NCI-H2196 treated with DMSO at 0.1 percent for 48 hours (cell line): ENCODE results near the gene UBE2D2.
"Not testable (repeated sequence)": the region's sequence is repeated elsewhere in the genome, so short reads cannot be mapped to it uniquely, and the experiment has no call there.

Experiments used
- DNase-seq: peaks from one replicate; lab custom pipeline; 2025; ENCODE audit not compliant: unreplicated experiment; lab: John Stamatoyannopoulos, UW

Gene UBE2D2

DNA sequence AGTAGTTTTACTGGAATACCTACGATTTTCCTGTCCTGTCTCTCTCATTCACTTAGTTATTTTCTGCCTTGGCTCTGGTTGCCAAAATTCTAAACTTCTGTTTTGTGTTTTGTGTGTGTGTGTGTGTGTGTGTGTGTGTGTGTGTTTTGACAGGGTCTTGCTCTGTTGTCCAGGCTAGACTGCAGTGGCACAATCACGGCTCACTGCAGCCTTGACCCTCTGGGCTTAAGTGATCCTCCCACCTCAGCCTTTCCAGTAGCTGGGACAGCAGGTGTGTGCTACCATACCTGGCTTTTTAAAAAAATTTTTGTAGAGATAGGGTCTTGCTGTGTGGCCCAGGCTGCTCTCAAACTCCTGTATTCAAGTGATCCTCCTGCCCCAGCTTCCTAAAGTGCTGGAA, 17.2 kb downstream of the UBE2D2 start:
- no peak for DNase-seq

DNA sequence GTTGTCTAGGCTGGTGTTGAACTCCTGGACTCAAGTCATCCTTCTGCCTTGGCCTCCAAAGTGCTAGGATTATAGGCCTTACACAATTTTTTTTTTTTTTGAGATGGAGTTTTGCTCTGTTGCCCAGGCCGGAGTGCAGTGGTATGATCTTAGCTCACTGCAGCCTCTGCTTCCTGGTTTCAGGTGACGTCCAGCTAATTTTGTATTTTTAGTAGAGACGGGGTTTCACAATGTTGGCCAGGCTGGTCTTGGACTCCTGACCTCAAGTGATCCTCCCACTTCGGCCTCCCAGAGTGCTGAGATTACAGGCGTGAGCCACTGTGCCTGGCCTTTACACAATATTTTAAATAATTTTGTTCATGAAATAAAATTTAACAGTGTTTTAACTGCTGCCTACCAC, 21.0 kb downstream of the UBE2D2 start:
- DNase-seq = not testable (repeated sequence)

DNA sequence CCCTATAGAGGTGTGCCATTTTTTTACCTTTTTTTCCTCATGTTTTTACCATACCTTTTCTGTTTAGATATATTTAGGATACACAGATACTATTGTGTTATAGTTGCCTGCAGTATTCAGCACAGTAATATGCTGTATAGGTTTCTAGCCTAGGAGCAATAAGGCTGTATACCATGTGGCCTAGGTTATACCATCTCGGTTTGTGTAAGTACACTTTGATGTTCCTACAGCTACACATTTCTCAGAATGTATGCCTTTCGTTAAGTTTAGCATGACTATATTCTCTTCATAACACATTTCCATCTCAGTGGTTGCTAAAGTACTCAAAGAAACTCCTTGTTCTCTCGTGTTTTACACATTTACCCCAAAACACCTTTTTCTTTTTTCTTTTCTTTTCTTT, 23.0 kb downstream of the UBE2D2 start:
- DNase-seq = no peak

DNA sequence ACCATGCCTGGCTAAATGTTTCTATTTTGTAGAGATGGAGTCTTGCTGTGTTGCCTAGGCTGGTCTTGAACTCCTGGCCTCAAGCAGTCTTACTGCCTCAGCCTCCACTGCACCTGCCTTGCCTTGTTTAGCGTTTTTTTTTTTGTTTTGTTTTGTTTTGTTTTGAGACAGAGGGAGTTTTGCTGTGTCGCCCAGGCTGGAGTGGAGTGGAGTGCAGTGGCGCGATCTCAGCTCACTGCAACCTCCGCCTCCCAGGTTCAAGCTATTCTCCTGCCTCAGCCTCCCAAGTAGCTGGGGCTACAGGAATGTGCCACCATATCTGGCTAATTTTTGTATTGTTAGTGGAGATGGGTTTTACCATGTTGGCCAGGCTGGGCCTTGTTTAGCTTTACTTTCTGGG, 27.0 kb downstream of the UBE2D2 start:
- not testable (repeated sequence) for DNase-seq

DNA sequence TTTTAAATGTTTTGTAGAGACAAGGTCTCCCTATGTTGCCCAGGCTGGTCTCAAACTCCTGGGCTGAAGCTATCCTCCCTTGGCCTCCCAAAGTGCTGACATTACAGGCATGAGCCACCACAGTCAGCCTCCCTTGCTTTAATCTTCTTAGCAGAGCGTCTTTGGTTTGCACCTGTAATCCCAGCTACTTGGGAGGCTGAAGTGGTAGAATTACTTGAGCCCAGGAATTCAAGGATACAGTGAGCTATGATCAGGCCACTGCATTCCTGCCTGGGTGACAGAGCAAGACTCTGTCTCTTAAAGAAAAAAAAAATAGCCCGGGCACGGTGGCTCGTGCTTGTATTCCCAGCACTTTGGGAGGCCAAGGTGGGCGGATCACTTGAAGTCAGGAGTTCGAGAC, 27.8 kb downstream of the UBE2D2 start:
- no peak for DNase-seq

DNA sequence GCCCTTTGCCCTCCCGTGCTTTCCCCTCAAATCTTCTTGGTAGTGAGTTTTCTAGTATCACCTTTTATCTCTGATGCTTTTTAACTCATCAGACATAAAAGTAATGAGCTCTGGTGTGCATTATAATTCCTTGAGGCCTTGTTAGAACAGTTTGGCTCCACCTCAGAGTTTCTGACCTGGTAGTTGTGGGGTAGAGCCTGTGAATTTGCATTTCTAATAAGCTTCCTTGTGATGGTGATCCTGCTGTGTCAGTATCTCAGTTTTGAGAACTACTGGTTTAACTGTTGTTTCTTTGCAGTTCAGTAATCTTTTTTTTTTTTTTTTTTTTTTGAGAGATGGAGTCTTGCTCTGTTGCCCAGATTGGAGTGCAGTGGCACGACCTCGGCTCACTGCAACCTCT, 31.1 kb downstream of the UBE2D2 start:
- no peak for DNase-seq

DNA sequence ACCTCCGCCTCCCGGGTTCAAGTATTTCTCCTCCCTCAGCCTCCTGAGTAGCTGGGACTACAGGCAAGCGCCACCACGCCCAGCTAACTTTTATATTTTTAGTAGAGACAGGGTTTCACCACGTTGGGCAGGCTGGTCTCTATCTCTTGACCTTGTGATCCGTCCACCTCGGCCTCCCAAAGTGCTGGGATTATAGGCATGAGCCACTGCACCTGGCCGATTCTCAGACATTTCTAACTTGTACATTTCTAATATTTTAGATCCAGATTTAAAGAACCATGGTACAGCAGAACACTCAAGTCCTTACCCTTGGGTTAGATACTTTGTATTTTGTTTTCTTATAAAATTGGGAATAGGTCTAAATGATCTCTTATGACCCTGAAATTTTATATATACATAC, 31.9 kb downstream of the UBE2D2 start:
- not testable (repeated sequence) for DNase-seq

DNA sequence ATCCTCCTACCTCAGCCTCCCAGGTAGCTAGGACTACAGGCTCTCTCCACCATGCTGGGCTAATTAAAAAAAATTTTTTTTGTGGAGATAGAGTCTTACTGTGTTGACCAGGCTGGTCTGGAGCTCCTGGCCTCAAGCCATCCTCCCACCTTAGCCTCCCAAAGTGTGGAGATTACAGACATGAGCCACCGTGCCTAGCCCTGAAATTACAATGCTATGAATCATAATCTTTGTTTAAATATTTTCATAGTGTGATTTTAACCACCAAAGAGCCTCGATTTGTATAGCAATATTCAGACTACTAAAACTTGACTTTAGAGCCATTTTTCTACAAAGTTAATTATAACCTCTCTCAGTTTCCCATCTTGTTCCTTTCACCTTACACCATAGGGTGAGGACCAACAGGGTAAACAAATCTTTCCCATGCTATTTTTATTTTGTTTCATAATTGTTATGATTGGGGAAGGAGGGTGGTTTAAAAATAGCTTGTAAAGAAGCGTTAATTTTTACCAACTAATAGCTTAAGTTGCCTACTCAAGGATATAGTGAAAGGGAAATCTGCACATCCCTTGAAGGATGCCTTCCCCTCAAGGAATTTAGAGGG, 32.7 kb downstream of the UBE2D2 start:
- DNase-seq = no peak

DNA sequence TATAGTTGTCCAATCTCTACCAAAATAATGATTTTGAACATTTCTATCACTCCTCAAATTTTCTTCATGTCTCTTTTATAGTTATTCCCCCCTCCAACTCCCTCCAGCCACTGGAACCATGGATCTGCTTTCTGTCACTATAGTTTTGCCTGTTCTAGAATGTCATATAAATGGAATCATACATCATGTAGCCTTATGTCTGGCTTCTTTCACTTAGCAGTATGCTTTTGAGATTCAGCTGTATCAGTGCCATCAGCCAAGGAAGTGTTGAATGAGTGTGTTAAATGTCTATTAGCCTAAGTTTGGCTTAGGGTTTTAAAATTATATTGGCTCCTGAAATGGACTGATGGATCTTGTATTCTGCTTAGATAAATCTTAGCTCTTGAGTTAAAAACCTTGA, 36.0 kb downstream of the UBE2D2 start:
- no peak for DNase-seq

DNA sequence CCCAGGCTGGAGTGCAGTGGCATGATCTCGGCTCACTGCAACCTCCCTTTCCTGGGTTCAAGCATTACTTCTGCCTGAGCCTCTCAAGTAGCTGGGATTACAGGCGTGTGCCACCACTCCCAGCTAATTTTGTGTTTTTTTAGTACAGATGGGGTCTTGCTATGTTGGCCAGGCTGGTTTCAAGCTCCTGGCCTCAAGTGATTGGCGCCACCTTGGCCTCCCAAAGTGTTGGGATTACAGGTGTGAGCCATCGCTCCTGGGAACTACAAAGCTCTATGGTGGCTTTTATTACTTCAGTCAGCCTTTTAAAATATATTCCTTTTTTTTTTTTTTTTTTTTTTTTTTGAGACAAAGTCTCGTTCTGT, 37.4 kb downstream of the UBE2D2 start:
- DNase-seq = not testable (repeated sequence)

DNA sequence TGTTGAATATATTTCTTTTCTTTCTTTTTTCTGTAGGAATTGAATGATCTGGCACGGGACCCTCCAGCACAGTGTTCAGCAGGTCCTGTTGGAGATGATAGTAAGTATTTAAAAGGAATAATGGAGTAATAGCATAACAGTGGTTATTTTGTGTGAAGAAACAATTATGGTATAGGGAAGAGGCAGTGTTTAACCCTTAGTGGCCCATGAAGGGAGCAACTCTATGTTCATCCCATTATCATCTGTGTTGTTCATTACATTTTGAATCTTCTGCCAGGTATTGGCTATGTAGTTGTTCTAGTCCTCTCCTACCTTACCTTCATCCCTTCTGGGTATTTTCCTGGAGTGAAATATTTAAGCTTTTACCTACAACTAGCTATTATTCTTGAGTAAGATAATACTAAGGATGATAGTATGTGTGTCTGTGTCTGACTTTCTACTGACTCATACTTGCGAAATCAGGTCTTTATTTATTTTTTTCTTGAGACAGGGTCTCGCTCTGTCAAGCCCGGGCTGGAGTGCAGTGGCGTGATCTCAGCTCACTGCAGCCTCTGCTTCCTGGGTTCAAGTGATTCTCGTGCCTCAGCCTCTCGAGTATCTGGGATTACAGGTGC, 39.3 kb downstream of the UBE2D2 start:
- DNase-seq = no peak

DNA sequence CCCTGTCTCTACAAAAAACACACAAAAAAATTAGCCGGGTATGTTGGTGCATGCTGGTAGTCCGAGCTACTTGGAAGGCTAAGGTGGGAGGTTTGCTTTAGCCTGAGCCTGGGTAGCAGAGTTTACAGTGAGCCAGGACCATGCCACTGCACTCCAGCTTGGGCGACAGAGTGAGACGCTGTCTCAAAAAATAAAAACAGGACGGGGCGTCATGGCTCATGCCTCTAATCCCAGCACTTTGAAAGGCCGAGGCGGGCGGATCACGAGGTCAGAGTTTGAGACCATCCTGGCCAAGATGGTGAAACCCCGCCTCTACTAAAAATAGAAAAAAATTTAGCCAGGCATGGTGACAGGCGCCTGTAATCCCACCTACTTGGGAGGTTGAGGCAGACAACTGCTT, 40.3 kb downstream of the UBE2D2 start:
- no peak for DNase-seq

DNA sequence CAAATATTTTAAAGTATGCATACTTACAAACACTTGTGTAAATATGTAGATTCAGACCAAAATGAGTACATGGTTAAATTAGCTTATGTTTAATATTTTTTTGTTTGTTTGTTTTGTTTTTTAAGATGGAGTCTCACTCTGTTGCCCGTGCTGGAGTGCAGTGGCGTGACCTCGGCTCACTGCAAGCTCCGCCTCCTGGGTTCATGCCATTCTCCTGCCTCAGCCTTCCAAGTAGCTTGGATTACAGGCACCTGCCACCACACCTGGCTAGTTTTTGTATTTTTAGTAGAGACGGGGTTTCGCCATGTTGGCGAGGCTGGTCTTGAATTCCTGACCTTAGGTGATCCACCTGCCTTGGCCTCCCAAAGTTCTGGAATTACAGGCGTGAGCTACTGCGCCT, 40.8 kb downstream of the UBE2D2 start:
- DNase-seq = not testable (repeated sequence)

DNA sequence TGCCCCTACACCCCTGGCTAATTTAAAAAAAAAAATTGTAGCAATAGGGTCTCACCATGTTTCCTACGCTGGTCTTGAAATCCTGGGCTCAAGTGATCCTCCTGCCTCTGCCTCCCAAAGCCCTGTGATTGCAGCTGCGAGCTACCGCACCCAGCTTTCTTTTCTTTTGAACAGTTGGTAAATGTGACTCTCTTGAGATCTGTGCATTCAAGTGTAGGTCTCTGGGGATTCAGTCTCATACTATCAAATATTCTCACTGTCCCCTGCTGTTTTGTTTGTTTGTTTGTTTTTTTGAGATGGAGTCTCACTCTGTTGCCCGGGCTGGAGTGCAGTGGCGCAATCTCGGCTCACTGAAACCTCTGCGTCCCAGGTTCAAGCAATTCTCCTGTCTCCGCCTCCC, 44.7 kb downstream of the UBE2D2 start:
- no peak for DNase-seq

DNA sequence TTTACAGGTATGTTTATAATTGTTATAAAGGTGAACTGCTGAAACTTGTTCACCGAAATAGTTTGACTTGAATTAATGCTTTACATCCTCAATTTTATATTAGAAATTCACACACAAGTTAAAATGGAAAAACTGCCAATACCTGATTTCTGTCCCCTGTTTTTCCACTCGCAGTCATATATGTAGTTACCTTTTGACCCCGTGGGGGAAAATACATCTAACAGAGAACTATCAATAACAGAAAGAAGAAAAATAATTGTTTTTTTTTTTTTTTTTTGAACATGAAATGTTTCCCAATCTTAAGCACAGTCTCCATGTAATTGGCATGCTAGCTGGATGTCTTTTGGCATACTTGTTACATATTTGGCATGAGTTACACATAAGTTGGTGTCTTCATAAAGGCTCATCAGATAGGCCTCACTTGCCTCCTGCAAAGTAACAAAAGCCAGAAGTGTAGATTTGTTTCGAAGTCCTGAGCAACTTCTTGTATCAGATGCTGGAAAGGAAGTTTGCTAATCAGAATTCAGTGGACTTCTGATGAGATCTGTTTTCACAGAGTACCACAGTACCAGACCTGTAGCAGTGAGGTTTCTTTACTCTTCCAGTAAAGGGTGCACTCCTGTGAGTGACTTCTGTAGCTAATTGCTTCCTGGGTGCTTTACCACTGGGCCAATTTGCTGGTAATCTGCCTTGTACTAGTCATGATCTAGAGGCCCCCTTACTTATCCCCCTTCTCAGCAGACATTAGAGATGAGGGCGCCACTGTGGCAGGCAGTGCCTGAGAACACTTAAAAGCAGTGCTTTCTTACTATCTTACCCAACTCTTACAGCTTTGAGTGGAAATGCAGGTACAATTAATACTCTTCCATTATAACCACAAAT, 50.8 kb downstream of the UBE2D2 start:
- DNase-seq = no peak

DNA sequence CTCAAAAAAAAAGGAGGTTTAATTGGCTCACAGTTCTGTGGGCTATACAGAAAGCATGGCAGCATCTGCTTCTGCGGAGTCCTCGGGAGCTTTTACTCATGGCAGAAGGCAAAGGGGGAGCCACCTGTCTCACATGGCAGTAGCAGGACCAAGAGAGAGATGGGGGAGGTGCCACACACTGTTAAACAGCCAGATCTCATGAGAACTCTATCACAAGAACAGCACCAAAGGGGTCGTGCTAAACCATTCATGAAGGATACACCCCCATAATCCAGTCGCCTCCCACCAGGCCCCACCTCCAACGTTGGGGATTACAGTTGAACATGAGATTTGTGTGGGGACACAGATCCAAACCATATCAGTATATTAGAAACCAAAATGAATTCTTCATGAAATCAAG, 58.7 kb downstream of the UBE2D2 start:
- no peak for DNase-seq

DNA sequence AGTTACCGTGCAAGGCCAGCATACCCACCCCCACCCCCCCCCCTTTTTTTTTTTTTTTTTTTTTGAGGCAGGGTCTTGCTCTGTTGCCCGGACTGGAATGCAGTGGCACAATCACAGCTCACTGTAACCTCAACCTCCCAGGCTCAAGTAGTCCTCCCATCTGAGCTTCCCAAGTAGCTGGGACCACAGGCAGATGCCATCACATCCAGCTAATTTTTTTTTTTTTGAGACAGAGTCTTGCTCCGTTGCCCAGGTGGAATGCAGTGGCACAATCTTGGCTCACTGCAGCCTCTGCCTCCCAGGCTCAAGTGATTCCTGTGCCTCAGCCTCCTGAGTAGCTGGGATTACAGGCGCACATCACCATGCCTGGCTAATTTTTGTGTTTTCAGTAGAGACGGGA, 64.3 kb downstream of the UBE2D2 start:
- not testable (repeated sequence) for DNase-seq

DNA sequence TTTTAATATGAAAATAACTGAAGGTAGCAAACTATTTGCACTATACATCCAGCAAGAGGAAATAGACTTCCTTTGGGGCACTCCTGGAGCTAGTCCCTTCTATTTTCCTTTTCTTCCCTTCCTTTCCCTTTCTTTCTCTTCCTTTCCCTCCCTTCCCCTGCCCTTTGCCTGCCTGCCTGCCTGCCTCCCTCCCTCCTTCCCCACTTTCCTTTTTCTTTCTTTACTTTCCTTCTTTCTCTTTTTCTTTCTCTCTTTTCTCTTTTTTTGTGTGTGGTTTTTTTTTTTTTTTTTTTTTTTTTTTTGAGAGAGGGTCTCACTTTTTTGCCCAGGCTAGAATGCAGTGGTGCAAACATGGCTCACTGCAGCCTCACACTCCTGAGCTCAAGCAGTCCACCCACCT, 69.7 kb downstream of the UBE2D2 start:
- no peak for DNase-seq

DNA sequence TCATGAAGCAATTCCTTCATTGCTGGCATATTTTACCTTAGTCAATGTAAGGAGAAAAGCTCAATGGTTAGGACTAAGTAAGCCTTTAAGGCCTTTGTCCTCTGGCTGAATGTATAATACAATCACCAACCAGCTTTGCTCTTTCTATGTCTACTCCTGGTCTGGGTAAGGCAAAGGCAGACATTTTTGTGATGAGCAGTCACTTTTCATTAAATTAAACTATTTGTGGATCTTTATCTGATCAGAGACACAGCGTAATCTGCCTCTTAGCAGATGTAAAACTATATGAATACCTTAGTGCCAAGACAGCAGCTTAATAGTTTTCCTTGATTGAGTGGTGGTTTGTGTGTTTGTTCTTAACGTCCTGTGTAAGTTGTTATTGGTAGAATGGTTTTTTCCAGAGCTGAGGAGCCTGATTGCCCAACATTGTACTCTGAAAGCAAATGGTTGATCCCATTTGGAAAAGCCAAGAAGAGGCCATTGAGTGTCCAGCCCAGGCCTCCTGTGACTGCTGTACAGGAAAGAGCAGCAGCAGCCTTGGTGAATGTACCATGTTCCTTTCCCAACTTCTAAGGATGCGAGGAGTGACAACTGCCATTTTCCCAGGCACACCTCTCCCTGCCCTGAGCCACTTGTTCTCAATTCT, 70.5 kb downstream of the UBE2D2 start:
- no peak for DNase-seq

DNA sequence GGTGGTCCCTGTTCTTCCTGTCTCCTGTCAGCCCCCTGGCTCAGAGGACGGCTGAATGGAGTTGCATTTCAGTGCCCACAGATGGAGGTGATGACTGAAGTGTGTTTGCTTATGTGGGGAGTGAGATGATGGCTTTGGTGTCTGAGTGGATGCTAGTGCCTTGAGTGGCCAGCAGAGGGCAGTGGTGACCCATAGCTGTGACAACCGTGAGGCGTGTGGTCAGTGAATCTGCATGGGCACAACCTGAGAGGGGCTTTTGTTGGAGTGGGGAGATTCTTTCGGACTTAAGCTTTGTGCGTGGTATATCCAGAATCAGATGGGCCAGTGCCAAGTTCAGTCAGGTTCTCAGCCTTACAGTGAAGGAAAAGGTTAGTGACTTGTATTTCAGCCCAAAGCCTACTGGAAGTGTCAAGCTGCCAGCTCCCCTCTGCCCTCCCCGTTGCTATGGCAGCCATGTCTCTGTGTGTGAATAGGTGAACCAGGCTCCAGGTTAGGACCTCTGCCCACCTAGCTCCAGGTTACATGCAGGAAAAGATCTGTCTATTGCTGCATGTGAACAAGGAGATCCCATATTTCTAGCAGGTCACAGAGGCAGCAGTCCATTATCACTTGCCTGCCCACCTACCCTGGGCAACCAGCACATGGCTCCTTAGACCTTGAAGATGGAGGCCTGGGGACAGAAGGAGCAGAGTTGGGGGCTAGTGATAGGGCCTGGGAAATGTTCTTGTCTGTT, 72.3 kb downstream of the UBE2D2 start:
- DNase-seq = peak; percentile 73

DNA sequence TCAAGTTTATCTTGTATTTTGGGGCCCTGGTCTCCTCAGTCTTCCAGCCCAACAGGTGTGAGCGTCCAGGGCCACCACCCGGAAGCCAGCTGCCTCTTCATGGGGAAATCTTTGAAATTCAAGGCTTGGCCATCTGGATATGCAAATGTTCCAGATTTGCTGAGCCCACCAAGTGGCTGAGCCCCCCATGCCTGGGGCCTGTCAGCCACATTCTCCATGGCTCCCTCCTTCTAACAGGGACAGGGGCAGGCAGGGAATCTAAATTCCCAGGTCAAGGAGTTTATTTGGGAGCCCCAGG, 72.8 kb downstream of the UBE2D2 start:
- no peak for DNase-seq
